ENCODE results near the gene PLCG1.

The PLCG1 gene

DNA sequence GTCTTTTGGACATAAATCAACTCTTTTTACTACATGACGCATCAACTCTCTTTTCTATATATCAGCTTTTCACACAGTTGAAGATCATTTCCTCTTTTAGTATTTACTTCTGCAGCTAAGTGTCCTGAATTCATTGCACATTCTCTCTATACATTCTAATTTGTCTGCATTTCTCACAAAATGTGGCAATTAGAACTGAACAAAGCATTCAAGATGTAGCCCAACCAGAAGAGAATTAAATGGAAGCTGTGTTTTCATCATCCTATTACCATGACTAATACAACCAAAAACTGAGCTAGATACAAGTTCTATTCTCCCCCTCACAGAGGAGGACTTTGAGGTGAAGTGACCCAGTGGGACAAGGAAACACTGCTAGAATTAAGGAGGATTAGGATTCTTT lies 86.9 kb downstream of the PLCG1 start:
- no peak for FAIRE-seq
- no peak for DNase-seq (ENCODE audit: insufficient read length, low spot score)
- TF ChIP-seq, protein P1, sequence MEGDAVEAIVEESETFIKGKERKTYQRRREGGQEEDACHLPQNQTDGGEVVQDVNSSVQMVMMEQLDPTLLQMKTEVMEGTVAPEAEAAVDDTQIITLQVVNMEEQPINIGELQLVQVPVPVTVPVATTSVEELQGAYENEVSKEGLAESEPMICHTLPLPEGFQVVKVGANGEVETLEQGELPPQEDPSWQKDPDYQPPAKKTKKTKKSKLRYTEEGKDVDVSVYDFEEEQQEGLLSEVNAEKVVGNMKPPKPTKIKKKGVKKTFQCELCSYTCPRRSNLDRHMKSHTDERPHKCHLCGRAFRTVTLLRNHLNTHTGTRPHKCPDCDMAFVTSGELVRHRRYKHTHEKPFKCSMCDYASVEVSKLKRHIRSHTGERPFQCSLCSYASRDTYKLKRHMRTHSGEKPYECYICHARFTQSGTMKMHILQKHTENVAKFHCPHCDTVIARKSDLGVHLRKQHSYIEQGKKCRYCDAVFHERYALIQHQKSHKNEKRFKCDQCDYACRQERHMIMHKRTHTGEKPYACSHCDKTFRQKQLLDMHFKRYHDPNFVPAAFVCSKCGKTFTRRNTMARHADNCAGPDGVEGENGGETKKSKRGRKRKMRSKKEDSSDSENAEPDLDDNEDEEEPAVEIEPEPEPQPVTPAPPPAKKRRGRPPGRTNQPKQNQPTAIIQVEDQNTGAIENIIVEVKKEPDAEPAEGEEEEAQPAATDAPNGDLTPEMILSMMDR (IDR thresholded peaks at IDR 0.05; ENCODE audit: insufficient read depth, missing control alignments): no peak

DNA sequence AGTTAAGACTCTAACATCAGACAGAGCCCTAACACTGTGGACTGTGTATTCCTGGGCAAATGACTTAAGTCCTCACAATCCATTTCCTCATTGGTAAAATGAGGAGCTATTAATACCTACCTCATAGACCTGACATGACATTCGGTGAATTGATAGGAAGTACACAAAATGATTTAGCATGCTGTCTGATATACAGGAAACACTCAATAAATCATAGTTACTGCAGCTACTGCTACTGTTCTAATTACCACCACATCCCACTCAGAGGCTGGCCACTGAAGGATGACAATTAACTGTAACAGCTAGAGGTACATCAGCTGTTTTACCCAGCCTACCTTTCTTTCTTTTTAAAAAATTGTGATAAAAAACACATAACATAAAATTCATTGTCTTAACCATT lies 87.7 kb downstream of the PLCG1 start:
- DNase-seq (ENCODE audit: insufficient read length, low spot score) (no peak), FAIRE-seq (no peak)
- TF ChIP-seq, protein P1 (IDR thresholded peaks at IDR 0.05; ENCODE audit: insufficient read depth, missing control alignments): no peak

DNA sequence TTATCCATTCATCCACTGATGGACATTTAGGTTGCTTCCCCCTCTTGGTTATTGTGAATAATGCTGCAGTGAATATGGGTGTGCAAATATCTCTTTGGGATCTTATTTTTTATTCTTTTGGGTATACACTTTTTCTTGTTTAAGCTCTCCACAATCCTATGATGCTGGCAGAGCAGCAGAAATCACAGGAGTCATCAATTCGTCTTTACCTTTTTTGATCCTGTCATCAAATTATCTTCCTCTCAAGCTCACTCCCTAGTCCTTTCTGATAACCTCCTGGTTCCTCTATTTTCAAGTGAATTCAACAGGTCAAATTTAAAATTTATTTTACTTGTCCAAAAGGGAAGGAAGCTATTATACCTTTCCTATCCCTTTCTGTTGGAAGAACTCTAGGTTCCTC lies 89.1 kb downstream of the PLCG1 start:
- FAIRE-seq (no peak), DNase-seq (ENCODE audit: insufficient read length, low spot score) (no peak)
- TF ChIP-seq, protein P1 (IDR thresholded peaks at IDR 0.05; ENCODE audit: insufficient read depth, missing control alignments): no peak

Measured in D721Med (cell line).